K562 (cell line): ENCODE results near the gene PPP1R14B. TPM values are rescaled to one million over a fixed set of nuclear protein-coding genes. Genes with fewer than 3 reads are reported as not detected.

ENCODE experiments used
- CLOCK ChIP-seq: fragments of 250-450 bp; sonication (Bioruptor Pico); IDR thresholded peaks from 2 replicates; pipeline ENCODE4 v1.4.0; 2020; ENCODE audit warnings: mild to moderate bottlenecking, moderate library complexity, borderline replicate concordance
- CTCFL ChIP-seq: IDR thresholded peaks from 2 replicates; pipeline ENCODE4 v1.6.1; 2011; ENCODE audit warnings: borderline replicate concordance, low read depth, mild to moderate bottlenecking, moderate library complexity, low read length; ENCODE audit not compliant: insufficient read depth, poor library complexity, severe bottlenecking
- DPF2 ChIP-seq: fragments of 450-650 bp; IDR thresholded peaks from 2 replicates; pipeline ENCODE4 v1.6.1; 2016
- FOXK2 ChIP-seq, 2 experiments: fragments of 450-650 bp; IDR thresholded peaks in 1 of 2; conservative IDR thresholded peaks in 1 of 2; 2 replicates each; pipeline ENCODE4 v1.6.1; 2016; ENCODE audit warnings: low read depth in 2 of 2, mild to moderate bottlenecking in 1 of 2
- FOXP1 ChIP-seq: sonication (generic); formaldehyde crosslinking; IDR thresholded peaks from 2 replicates; pipeline ENCODE4 v1.8.0; 2022; ENCODE audit warnings: mild to moderate bottlenecking, missing genetic modification reagents
- HDAC2 ChIP-seq: fragments of 450-650 bp; IDR thresholded peaks from 2 replicates; pipeline ENCODE4 v1.6.1; 2016; ENCODE audit warnings: mild to moderate bottlenecking
- HNRNPL ChIP-seq: fragments of 200-400 bp; formaldehyde crosslinking; IDR thresholded peaks from 2 replicates; pipeline ENCODE4 v1.6.1; 2017; ENCODE audit warnings: low read depth, mild to moderate bottlenecking, low read length
- MBD2 ChIP-seq: sonication (generic); IDR thresholded peaks from 2 replicates; pipeline ENCODE4 v1.6.1; 2016; ENCODE audit warnings: low read depth, borderline replicate concordance
- NR4A1 ChIP-seq, 2 experiments: fragments of 250-450 bp in 1 of 2; fragments of 450-650 bp in 1 of 2; sonication (Bioruptor Pico) in 1 of 2; IDR thresholded peaks; 2 replicates each; pipeline versions ENCODE4 v1.4.0 to v1.6.1; 2016 to 2020; ENCODE audit warnings: mild to moderate bottlenecking in 2 of 2, missing compliant biosample characterization in 1 of 2, missing genetic modification characterization in 1 of 2, moderate library complexity in 1 of 2
- RAD21 ChIP-seq, 2 experiments: fragments of 250-450 bp in 1 of 2; fragments of 450-650 bp in 1 of 2; sonication (Bioruptor Pico) in 1 of 2; formaldehyde crosslinking in 1 of 2; IDR thresholded peaks in 1 of 2; conservative IDR thresholded peaks in 1 of 2; 2 replicates each; pipeline versions ENCODE4 v1.4.0 to v1.8.0; 2020 to 2022; ENCODE audit warnings: mild to moderate bottlenecking in 2 of 2, moderate library complexity in 1 of 2
- RBM25 ChIP-seq: fragments of 200-400 bp; formaldehyde crosslinking; IDR thresholded peaks from 2 replicates; pipeline ENCODE4 v1.6.1; 2018; ENCODE audit warnings: low read length, low read depth, moderate library complexity; ENCODE audit not compliant: severe bottlenecking
- SMAD3 ChIP-seq: fragments of 450-650 bp; formaldehyde crosslinking; conservative IDR thresholded peaks from 2 replicates; pipeline ENCODE4 v1.4.0; 2020; ENCODE audit warnings: mild to moderate bottlenecking
- TAF15 ChIP-seq: fragments of 200-400 bp; formaldehyde crosslinking; IDR thresholded peaks from 2 replicates; pipeline ENCODE4 v1.6.1; 2017; ENCODE audit warnings: mild to moderate bottlenecking, low read depth, low read length, moderate library complexity
- TBP ChIP-seq: optimal IDR thresholded peaks from 2 replicates; pipeline ENCODE3; 2011; ENCODE audit warnings: low read depth, low read length, improper control_type of control experiment
- TSC22D4 ChIP-seq: fragments of 450-650 bp; IDR thresholded peaks from 2 replicates; pipeline ENCODE4 v1.6.1; 2016; ENCODE audit warnings: missing genetic modification characterization, missing biosample characterization, control low read depth
- USF2 ChIP-seq: sonication (generic); formaldehyde crosslinking; IDR thresholded peaks from 2 replicates; pipeline ENCODE4 v1.5.0; 2020; ENCODE audit warnings: missing genetic modification reagents
- ZNF140 ChIP-seq: fragments of 250-450 bp; sonication (Bioruptor Pico); IDR thresholded peaks from 2 replicates; pipeline ENCODE4 v1.8.0; 2021; ENCODE audit warnings: moderate library complexity, mild to moderate bottlenecking, inconsistent platforms
- ZNF583 ChIP-seq: fragments of 250-450 bp; sonication (Bioruptor Pico); IDR thresholded peaks from 2 replicates; pipeline ENCODE4 v1.4.0; 2020
- ZNF76 ChIP-seq: fragments of 250-450 bp; sonication (Bioruptor Pico); IDR thresholded peaks from 2 replicates; pipeline ENCODE4 v1.4.0; 2020; ENCODE audit warnings: mild to moderate bottlenecking, moderate library complexity, borderline replicate concordance
- polyA plus RNA-seq, 8 experiments: library from polyadenylated mRNA; depleted of rRNA in 4 of 8; stranded (reverse) in 5 of 8; unstranded in 3 of 8; fragments of >200 nt; fragmentation: Nextera tagmentation in 2 of 8; fragmentation: Illumina TruSeq in 1 of 8; extraction: Ambion mirVana in 2 of 8; extraction: Trizol in 1 of 8; gene quantifications; 2 replicates each; pipeline versions ENCODE4 v1.2.1 to v1.2.3, GENCODE V29; 2011 to 2014; ENCODE audit warnings: inconsistent platforms in 1 of 8, missing spikeins in 1 of 8
- total RNA-seq, 7 experiments: library from RNA; depleted of rRNA in 6 of 7; stranded (reverse); fragments of >200 nt in 6 of 7; fragmentation: Illumina TruSeq in 2 of 7; extraction: Trizol in 2 of 7; gene quantifications; 2 replicates each; pipeline versions ENCODE4 v1.2.1 to v1.2.3, GENCODE V29; 2011 to 2021; ENCODE audit warnings: low replicate concordance in 1 of 7

Gene PPP1R14B
- total and polyA plus RNA-seq, 9 of the 15 experiments (the other 6 are each of a cell fraction or from before 2014, with no cell fraction given): 7.7 to 566 (median 212) TPM

GRCh38 chr11:64206457-64207255, 40.1 kb downstream of the PPP1R14B start, which contains the start of gene FERMT3 (continued):
- TF ChIP-seq RAD21 (CRISPR knock-in tag; conservative IDR thresholded peaks at IDR 0.05 in 1 of 2, IDR thresholded peaks at IDR 0.05 in 1 of 2) (peak in 1 of 2 experiments; percentile 11; a peak in 1 of 4 replicates), RBM25 (no peak), TAF15 (0 out of 2 replicates have a peak, but pooled peaks have one; percentile 33), HNRNPL (0 out of 2 replicates have a peak, but pooled peaks have one; percentile 37), FOXP1 (CRISPR knock-in tag) (peak; percentile 80), CTCFL (no peak), ZNF583 (CRISPR knock-in tag) (peak; percentile 74; the same call in 1 of the 2 replicates), DPF2 (no peak), ZNF140 (CRISPR knock-in tag) (no peak), ZNF76 (CRISPR knock-in tag) (0 out of 2 replicates have a peak, but pooled peaks have one; percentile 54), HDAC2 (no peak), FOXK2 (conservative IDR thresholded peaks at IDR 0.05 in 1 of 2, IDR thresholded peaks at IDR 0.05 in 1 of 2; ENCODE audit: low read depth in 2 of 2) (no peak), MBD2 (peak; percentile 55), TSC22D4 (tag) (no peak), CLOCK (CRISPR knock-in tag) (no peak), NR4A1 (CRISPR knock-in tag; IDR thresholded peaks at IDR 0.05) (peak; percentile 68; the same call in 1 of the 2 replicates), NR4A1 (tag; IDR thresholded peaks at IDR 0.05) (no peak), TBP (peak; percentile 59), SMAD3 (CRISPR knock-in tag) (no peak), USF2 (no peak)
